H1 (cell line): ENCODE results near the gene ZNF462. TPM values are rescaled to one million over a fixed set of nuclear protein-coding genes. Genes with fewer than 3 reads are reported as not detected.

Source experiments
- CTCF ChIA-PET: fragments of 300-600 bp; sonication (Branson Sonifier 250); formaldehyde crosslinking; loops from one replicate; lab custom pipeline; 2021; ENCODE audit not compliant: partially characterized antibody; lab: Charles Lee
- POLR2A ChIA-PET: fragments of 300-600 bp; sonication (Branson Sonifier 250); formaldehyde crosslinking; loops from one replicate; lab custom pipeline; 2021; ENCODE audit warnings: inconsistent platforms; ENCODE audit not compliant: partially characterized antibody; lab: Charles Lee
- DNase-seq, 2 experiments: peaks; one replicate each; pipeline versions ENCODE4 v3.0.0 to v3.0.0-alpha.2; 2010 to 2022; ENCODE audit warnings: low spot score in 2 of 2, low read depth in 1 of 2, mixed read lengths in 1 of 2
- FAIRE-seq: peaks from 2 replicates; lab custom pipeline; 2011; peaks lifted over from hg19 to GRCh38; lab: Jason Lieb, UNC
- H2AFZ ChIP-seq: 2 replicates; pipeline ENCODE4 v1.8.1; 2012; ENCODE audit warnings: low read length, inconsistent platforms
- H2AK5ac ChIP-seq: 2 replicates; pipeline ENCODE4 v1.6.1; 2013; ENCODE audit warnings: low read depth, low read length
- H2BK120ac ChIP-seq: replicated peaks from 2 replicates; pipeline ENCODE3; 2013; ENCODE audit warnings: low read depth, low read length, inconsistent platforms
- H2BK12ac ChIP-seq: 2 replicates; pipeline ENCODE4 v1.6.1; 2013; ENCODE audit warnings: low read depth, low read length
- H2BK15ac ChIP-seq: 2 replicates; pipeline ENCODE4 v1.6.1; 2013; ENCODE audit warnings: low read length
- H2BK20ac ChIP-seq: 2 replicates; pipeline ENCODE4 v1.6.1; 2013; ENCODE audit warnings: low read length
- H2BK5ac ChIP-seq: 2 replicates; pipeline ENCODE4 v1.6.1; 2013; ENCODE audit warnings: low read depth, low read length
- H3K14ac ChIP-seq: 2 replicates; pipeline ENCODE4 v1.6.1; 2013; ENCODE audit warnings: inconsistent platforms; ENCODE audit not compliant: insufficient read length
- H3K18ac ChIP-seq: 2 replicates; pipeline ENCODE4 v1.6.1; 2013; ENCODE audit warnings: low read length; ENCODE audit errors: extremely low read depth
- H3K23ac ChIP-seq: 2 replicates; pipeline ENCODE4 v1.6.1; 2013; ENCODE audit warnings: inconsistent platforms; ENCODE audit not compliant: insufficient read length
- H3K23me2 ChIP-seq: 2 replicates; pipeline ENCODE4 v1.6.1; 2013; ENCODE audit warnings: low read depth, low read length
- H3K27ac ChIP-seq: 2 replicates; pipeline ENCODE4 v1.6.1; 2011; ENCODE audit warnings: low read depth, low read length, inconsistent platforms
- H3K27me3 ChIP-seq, 4 experiments: replicated peaks in 1 of 4; 1 replicate in 1 of 4; 2 replicates in 3 of 4; pipeline versions ENCODE4 v1.6.1 to v1.8.1; 2011 to 2013; ENCODE audit warnings: low read length in 3 of 4, mild to moderate bottlenecking in 3 of 4, inconsistent platforms in 2 of 4, mixed read lengths in 2 of 4, moderate library complexity in 1 of 4; ENCODE audit not compliant: control insufficient read depth in 3 of 4, insufficient read depth in 3 of 4; ENCODE audit errors: extremely low read depth in 1 of 4
- H3K36me3 ChIP-seq, 4 experiments: 2 replicates each; pipeline versions ENCODE4 v1.6.1 to v1.8.1; 2011 to 2013; ENCODE audit warnings: mild to moderate bottlenecking in 4 of 4, low read length in 3 of 4, moderate library complexity in 2 of 4, control low read depth in 1 of 4, inconsistent platforms in 1 of 4; ENCODE audit not compliant: insufficient read depth in 4 of 4, control insufficient read depth in 2 of 4
- H3K4ac ChIP-seq: replicated peaks from 2 replicates; pipeline ENCODE3; 2013; ENCODE audit warnings: low read length, low read depth, mixed read lengths, inconsistent platforms; ENCODE audit not compliant: insufficient read length
- H3K4me1 ChIP-seq, 4 experiments: replicated peaks in 1 of 4; 1 replicate in 1 of 4; 2 replicates in 3 of 4; pipeline versions ENCODE4 v1.6.1 to v1.8.1; 2011 to 2013; ENCODE audit warnings: low read length in 3 of 4, inconsistent platforms in 2 of 4, mixed read lengths in 1 of 4; ENCODE audit not compliant: insufficient read depth in 4 of 4, control insufficient read depth in 3 of 4
- H3K4me2 ChIP-seq, 2 experiments: 2 replicates each; pipeline versions ENCODE4 v1.6.1 to v1.8.1; 2011 to 2013; ENCODE audit warnings: low read depth in 2 of 2, low read length in 2 of 2, control low read depth in 1 of 2, inconsistent platforms in 1 of 2, mild to moderate bottlenecking in 1 of 2; ENCODE audit not compliant: insufficient read depth in 1 of 2
- H3K4me3 ChIP-seq, 4 experiments: fragments of 200-600, 300-600 bp in 1 of 4; sonication (generic), shearing (Covaris generic), sonication (Bioruptor Twin) in 1 of 4; 2 replicates each; pipeline versions ENCODE4 v1.5.1 to v1.8.1; 2011 to 2016; ENCODE audit warnings: low read length in 4 of 4, low read depth in 3 of 4, control low read depth in 2 of 4, inconsistent platforms in 2 of 4, mild to moderate bottlenecking in 2 of 4, mixed read lengths in 1 of 4, moderate library complexity in 1 of 4; ENCODE audit not compliant: insufficient read depth in 2 of 4; ENCODE audit errors: extremely low read depth in 1 of 4
- H3K56ac ChIP-seq: replicated peaks from 2 replicates; pipeline ENCODE3; 2013; ENCODE audit warnings: low read depth, mild to moderate bottlenecking, mixed read lengths, low read length, inconsistent platforms; ENCODE audit not compliant: insufficient read length
- H3K79me1 ChIP-seq: 2 replicates; pipeline ENCODE4 v1.6.1; 2013; ENCODE audit warnings: low read depth, low read length, control low read depth
- H3K79me2 ChIP-seq, 2 experiments: 2 replicates each; pipeline versions ENCODE4 v1.6.1 to v1.8.1; 2012 to 2013; ENCODE audit warnings: low read length in 2 of 2, mild to moderate bottlenecking in 2 of 2, inconsistent platforms in 1 of 2; ENCODE audit not compliant: insufficient read depth in 2 of 2, control insufficient read depth in 1 of 2
- H3K9ac ChIP-seq, 4 experiments: replicated peaks in 1 of 4; 1 replicate in 1 of 4; 2 replicates in 3 of 4; pipeline versions ENCODE4 v1.6.1 to v1.8.1; 2011 to 2013; ENCODE audit warnings: low read depth in 3 of 4, low read length in 3 of 4, control low read depth in 2 of 4, mild to moderate bottlenecking in 2 of 4, moderate library complexity in 2 of 4, inconsistent platforms in 1 of 4; ENCODE audit errors: extremely low read depth in 1 of 4
- H3K9me3 ChIP-seq, 2 experiments: 2 replicates each; pipeline versions ENCODE4 v1.6.1 to v1.8.1; 2012 to 2013; ENCODE audit warnings: mild to moderate bottlenecking in 2 of 2, moderate library complexity in 2 of 2, control low read depth in 1 of 2, inconsistent platforms in 1 of 2, low read depth in 1 of 2, low read length in 1 of 2, mixed read lengths in 1 of 2; ENCODE audit not compliant: insufficient read depth in 2 of 2
- H4K20me1 ChIP-seq, 2 experiments: replicated peaks in 1 of 2; 2 replicates each; pipeline versions ENCODE3 to v1.8.1; 2011 to 2013; ENCODE audit warnings: inconsistent platforms in 2 of 2, low read length in 2 of 2, mild to moderate bottlenecking in 1 of 2; ENCODE audit not compliant: insufficient read depth in 2 of 2, control insufficient read depth in 1 of 2
- H4K5ac ChIP-seq: 2 replicates; pipeline ENCODE4 v1.6.1; 2013; ENCODE audit warnings: low read length, low read depth, mixed read lengths, inconsistent platforms; ENCODE audit not compliant: insufficient read length
- H4K8ac ChIP-seq: 2 replicates; pipeline ENCODE4 v1.8.0; 2013; ENCODE audit warnings: mild to moderate bottlenecking, moderate library complexity, low read length, inconsistent platforms; ENCODE audit not compliant: insufficient read depth; ENCODE audit errors: extremely low read depth
- H4K91ac ChIP-seq: replicated peaks from 2 replicates; pipeline ENCODE3; 2013; ENCODE audit warnings: low read length, mixed read lengths, inconsistent platforms; ENCODE audit not compliant: insufficient read length
- BCL11A ChIP-seq, 2 experiments: IDR thresholded peaks; one replicate each; pipeline ENCODE4 v1.6.1; 2011; ENCODE audit warnings: low read depth in 2 of 2, low read length in 2 of 2, mild to moderate bottlenecking in 2 of 2
- CEBPB ChIP-seq: IDR thresholded peaks from 2 replicates; pipeline ENCODE4 v1.6.1; 2012; ENCODE audit warnings: low read depth, low read length
- CHD1 ChIP-seq: IDR thresholded peaks from 2 replicates; pipeline ENCODE4 v1.6.1; 2012; ENCODE audit warnings: low read depth, low read length, improper control_type of control experiment
- JUND ChIP-seq: IDR thresholded peaks from 2 replicates; pipeline ENCODE4 v1.6.1; 2011; ENCODE audit warnings: mild to moderate bottlenecking, improper control_type of control experiment, low read length
- KDM5A ChIP-seq: fragments of 200-600 bp; IDR thresholded peaks from 2 replicates; pipeline ENCODE4 v1.7.1; 2012; ENCODE audit warnings: mild to moderate bottlenecking, low read length, inconsistent platforms, mixed read lengths
- MAX ChIP-seq: IDR thresholded peaks from 2 replicates; pipeline ENCODE4 v1.6.1; 2012; ENCODE audit warnings: inconsistent platforms
- POLR2AphosphoS5 ChIP-seq: IDR thresholded peaks from 2 replicates; pipeline ENCODE4 v1.6.1; 2011; ENCODE audit warnings: low read depth, low read length
- POU5F1 ChIP-seq: IDR thresholded peaks from 2 replicates; pipeline ENCODE4 v1.6.1; 2011; ENCODE audit warnings: low read depth, mild to moderate bottlenecking, low read length, moderate library complexity
- TAF7 ChIP-seq: optimal IDR thresholded peaks from 2 replicates; pipeline ENCODE3; 2011; ENCODE audit warnings: low read depth, mild to moderate bottlenecking, inconsistent platforms, low read length, moderate library complexity, borderline replicate concordance
- TBP ChIP-seq: IDR thresholded peaks from 2 replicates; pipeline ENCODE4 v1.6.1; 2011; ENCODE audit warnings: low read depth, low read length, improper control_type of control experiment
- USF2 ChIP-seq: IDR thresholded peaks from 2 replicates; pipeline ENCODE4 v1.6.1; 2011; ENCODE audit warnings: low read length, improper control_type of control experiment
- WGBS, 2 experiments: shearing (Covaris generic) in 1 of 2; methylation state at CpG; one replicate each; pipeline versions ENCODE4 v1.1.6 to v1.1.7; 2013 to 2015; ENCODE audit warnings: low lambda C conversion rate in 2 of 2, mixed read lengths in 2 of 2, inconsistent platforms in 1 of 2, low coverage in 1 of 2, missing lambda C conversion rate in 1 of 2; ENCODE audit not compliant: insufficient replicate concordance in 2 of 2, insufficient coverage in 1 of 2, insufficient read length in 1 of 2; ENCODE audit errors: extremely low coverage in 1 of 2, missing lambda C conversion rate in 1 of 2; 5-methylcytosine and 5-hydroxymethylcytosine counted together
- polyA plus RNA-seq, 7 experiments: library from polyadenylated mRNA; depleted of rRNA in 3 of 7; stranded (reverse) in 5 of 7; unstranded in 2 of 7; fragments of >200 nt in 5 of 7; fragments of 200-250 nt in 2 of 7; gene quantifications; 1 replicate in 5 of 7; 2 replicates in 1 of 7; 4 replicates in 1 of 7; pipeline versions ENCODE4 v1.2.1 to v1.2.3, GENCODE V29; 2011 to 2013; ENCODE audit warnings: missing spikeins in 2 of 7, mixed read lengths in 2 of 7
- total RNA-seq: library from RNA; stranded (reverse); fragmentation: NEBNext Ultra II Directional; extraction: Animal tissue kit (Norgen Biotek cat#: 25700); gene quantifications from 2 replicates; pipeline ENCODE4 v1.2.1, GENCODE V29; 2021

ZNF462 gene
- total and polyA plus RNA-seq, 2 of the 8 experiments (the other 6 are each of a cell fraction or from before 2014, with no cell fraction given), result 30.0 to 163 TPM

- H2AK5ac ChIP-seq, result no peak overlapping the region
- no peaks in the 10 kb centered on the region for H3K36me3 ChIP-seq
- no peaks in the 10 kb centered on the region for H3K79me1 ChIP-seq
- no peaks in the 10 kb centered on the region for H4K20me1 ChIP-seq
- H3K9ac ChIP-seq, result no peak overlapping the region
- H4K8ac ChIP-seq, result no peak overlapping the region
- H3K4me2 ChIP-seq, result no peak overlapping the region
- no peak overlapping the region for H4K91ac ChIP-seq
- H3K23me2 ChIP-seq, result no peaks in the 10 kb centered on the region
- no peak overlapping the region for H2BK12ac ChIP-seq
- ChIA-PET CTCF (no interaction called here), POLR2A (no interaction called here)
- no peak overlapping the region for H3K18ac ChIP-seq
- no peak overlapping the region for H2AFZ ChIP-seq
- DNase-seq (no peak), FAIRE-seq (no peak)
- H3K79me2 ChIP-seq, result no peaks in the 10 kb centered on the region
- no peaks in the 10 kb centered on the region for H3K4me1 ChIP-seq
- WGBS, 2 experiments, result 75% methylated on average over 1 of the region's 1 CpG; no CpG with 5 or more reads in 1 of the 2 experiments
- H2BK5ac ChIP-seq, result no peak overlapping the region
- no peak overlapping the region for H2BK20ac ChIP-seq
- no peaks in the 10 kb centered on the region for H3K27me3 ChIP-seq
- H3K9me3 ChIP-seq, result no peaks in the 10 kb centered on the region
- no peak overlapping the region for H3K23ac ChIP-seq
- H3K56ac ChIP-seq, result no peak overlapping the region
- H3K4me3 ChIP-seq, result no peak overlapping the region
- TF ChIP-seq KDM5A, result no peak
- TF ChIP-seq POU5F1, result no peak
- TF ChIP-seq USF2, result no peak
- no peak for TF ChIP-seq CEBPB
- no peak for TF ChIP-seq CHD1
- TF ChIP-seq BCL11A (IDR thresholded peaks at IDR 0.05; ENCODE audit: low read depth in 2 of 2, low read length in 2 of 2), result no peak
- TF ChIP-seq TAF7, result no peak
- no peak for TF ChIP-seq TBP
- no peak for TF ChIP-seq JUND
- TF ChIP-seq POLR2AphosphoS5, result no peak
- no peak for TF ChIP-seq MAX
- no peak overlapping the region for H3K27ac ChIP-seq
- no peak overlapping the region for H3K4ac ChIP-seq
- no peak overlapping the region for H2BK120ac ChIP-seq
- no peak overlapping the region for H3K14ac ChIP-seq
- H4K5ac ChIP-seq, result no peak overlapping the region
- H2BK15ac ChIP-seq, result no peak overlapping the region
Observed at GRCh38 chr9:106820866-106821265, 42.1 kb upstream of the ZNF462 start.
